Astrocyte (in vitro differentiated cells and primary cell): ENCODE measurements around the gene CD8B2. TPM values are rescaled to one million over a fixed set of nuclear protein-coding genes. Genes with fewer than 3 reads are reported as not detected.

Experiments
- DNase-seq: peaks from one replicate; pipeline ENCODE4 v3.0.0-alpha.2; 2010; ENCODE audit warnings: low read depth
- FAIRE-seq: peaks from 2 replicates; lab custom pipeline; 2011; peaks lifted over from hg19 to GRCh38; lab: Jason Lieb, UNC
- H2AFZ ChIP-seq: 2 replicates; pipeline ENCODE4 v1.6.0; 2012; ENCODE audit warnings: low read depth, low read length, inconsistent platforms
- H3K27ac ChIP-seq: 2 replicates; pipeline ENCODE4 v1.5.1; 2011; ENCODE audit warnings: low read depth, low read length, inconsistent platforms
- H3K27me3 ChIP-seq: 2 replicates; pipeline ENCODE4 v1.6.0; 2011; ENCODE audit warnings: low read length, inconsistent platforms; ENCODE audit not compliant: insufficient read depth
- H3K36me3 ChIP-seq: 2 replicates; pipeline ENCODE4 v1.5.1; 2011; ENCODE audit warnings: low read length, inconsistent platforms; ENCODE audit not compliant: insufficient read depth
- H3K4me1 ChIP-seq: 2 replicates; pipeline ENCODE4 v1.5.1; 2011; ENCODE audit warnings: low read length, inconsistent platforms; ENCODE audit not compliant: insufficient read depth
- H3K4me2 ChIP-seq: 2 replicates; pipeline ENCODE4 v1.6.0; 2012; ENCODE audit warnings: low read length, inconsistent platforms
- H3K4me3 ChIP-seq: 2 replicates; pipeline ENCODE4 v1.5.1; 2011; ENCODE audit warnings: low read depth, mild to moderate bottlenecking, low read length, inconsistent platforms; ENCODE audit not compliant: insufficient read depth
- H3K79me2 ChIP-seq: 2 replicates; pipeline ENCODE4 v1.6.0; 2012; ENCODE audit warnings: mild to moderate bottlenecking, low read length, inconsistent platforms; ENCODE audit not compliant: insufficient read depth
- H3K9ac ChIP-seq: 2 replicates; pipeline ENCODE4 v1.6.0; 2012; ENCODE audit warnings: mild to moderate bottlenecking, low read length, inconsistent platforms
- H3K9me3 ChIP-seq: 2 replicates; pipeline ENCODE4 v1.5.1; 2012; ENCODE audit warnings: low read depth, mild to moderate bottlenecking, low read length, inconsistent platforms; ENCODE audit not compliant: insufficient read depth
- H4K20me1 ChIP-seq: 2 replicates; pipeline ENCODE4 v1.6.0; 2012; ENCODE audit warnings: low read length, inconsistent platforms; ENCODE audit not compliant: insufficient read depth
- H3K27ac Mint-ChIP-seq: one replicate; pipeline ENCODE4 v1.8.0; 2021; ENCODE audit warnings: mild to moderate bottlenecking, mixed read lengths; ENCODE audit not compliant: unreplicated experiment
- H3K27me3 Mint-ChIP-seq: one replicate; pipeline ENCODE4 v1.8.0; 2021; ENCODE audit warnings: low read depth, mixed read lengths; ENCODE audit not compliant: unreplicated experiment
- H3K36me3 Mint-ChIP-seq: one replicate; pipeline ENCODE4 v1.8.0; 2021; ENCODE audit warnings: low read depth, mixed read lengths; ENCODE audit not compliant: unreplicated experiment
- H3K4me1 Mint-ChIP-seq: one replicate; pipeline ENCODE4 v1.8.0; 2021; ENCODE audit warnings: low read depth, mixed read lengths; ENCODE audit not compliant: unreplicated experiment
- H3K4me3 Mint-ChIP-seq: one replicate; pipeline ENCODE4 v1.8.0; 2021; ENCODE audit warnings: mild to moderate bottlenecking, moderate library complexity, mixed read lengths; ENCODE audit not compliant: unreplicated experiment
- H3K9me3 Mint-ChIP-seq: one replicate; pipeline ENCODE4 v1.8.0; 2021; ENCODE audit warnings: mild to moderate bottlenecking, mixed read lengths; ENCODE audit not compliant: unreplicated experiment
- CTCF ChIP-seq: IDR thresholded peaks from 2 replicates; pipeline ENCODE4 v1.5.1; 2011; ENCODE audit warnings: low read depth, mild to moderate bottlenecking, inconsistent platforms, low read length, moderate library complexity; ENCODE audit not compliant: insufficient read depth
- EZH2 ChIP-seq: IDR thresholded peaks from 2 replicates; pipeline ENCODE4 v1.6.1; 2012; ENCODE audit warnings: mild to moderate bottlenecking, low read length, inconsistent platforms; ENCODE audit not compliant: insufficient read depth
- total RNA-seq: library from RNA; stranded (reverse); gene quantifications from 2 replicates; pipeline ENCODE4 v1.2.1, GENCODE V29; 2021

CD8B2 gene
- total RNA-seq, 1 donor from 2014 or later: not detected

DNA sequence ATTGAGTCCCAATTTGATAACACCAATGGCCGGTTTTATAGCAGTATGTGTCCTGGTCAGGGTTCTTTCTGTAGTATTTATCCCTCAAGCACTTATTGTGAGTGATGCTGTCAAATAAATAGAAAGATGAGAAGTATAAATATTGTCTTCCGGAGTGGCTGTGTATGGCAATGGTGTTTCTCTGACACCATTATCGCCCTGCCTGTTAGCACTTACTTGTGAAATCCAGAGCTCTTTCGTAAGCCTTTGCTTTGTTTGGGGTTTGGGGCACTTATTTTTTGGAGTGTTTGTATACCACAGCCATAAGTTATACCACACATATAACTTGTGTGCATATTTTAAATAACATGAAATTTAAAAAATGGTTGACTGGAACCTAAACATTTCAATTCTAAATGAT lies 29.3 kb downstream of the CD8B2 start:
- Histone ChIP-seq H3K79me2 (no peaks in the 10 kb centered on the region), H3K4me2 (no peak overlapping the region), H3K27ac (no peak overlapping the region), H3K27me3 (no peaks in the 10 kb centered on the region), H3K4me1 (no peaks in the 10 kb centered on the region), H2AFZ (no peak overlapping the region), H3K4me3 (no peak overlapping the region), H3K9me3 (no peaks in the 10 kb centered on the region), H4K20me1 (no peaks in the 10 kb centered on the region), H3K36me3 (no peaks in the 10 kb centered on the region), H3K9ac (no peak overlapping the region)
- DNase-seq: no peak
- peaks cover 4% of the 10 kb centered on the region for H3K9me3 Mint-ChIP-seq
- no peak for FAIRE-seq
- H3K4me3 Mint-ChIP-seq: no peak overlapping the region
- peaks cover 5% of the 10 kb centered on the region for H3K27me3 Mint-ChIP-seq
- no peak for TF ChIP-seq EZH2
- no peak for TF ChIP-seq CTCF
- no peaks in the 10 kb centered on the region for H3K4me1 Mint-ChIP-seq
- no peaks in the 10 kb centered on the region for H3K36me3 Mint-ChIP-seq
- no peak overlapping the region for H3K27ac Mint-ChIP-seq

GRCh38 chr2:106516864-106517263 lies 29.7 kb downstream of the CD8B2 start:
- Mint-ChIP-seq H3K36me3 (no peaks in the 10 kb centered on the region), H3K9me3 (peaks cover 4% of the 10 kb centered on the region), H3K27ac (no peak overlapping the region), H3K4me1 (no peaks in the 10 kb centered on the region), H3K27me3 (peaks cover 5% of the 10 kb centered on the region), H3K4me3 (no peak overlapping the region)
- Histone ChIP-seq H3K9ac (no peak overlapping the region), H3K4me1 (no peaks in the 10 kb centered on the region), H3K4me3 (no peak overlapping the region), H3K36me3 (no peaks in the 10 kb centered on the region), H3K27ac (no peak overlapping the region), H3K4me2 (no peak overlapping the region), H3K79me2 (no peaks in the 10 kb centered on the region), H2AFZ (no peak overlapping the region), H3K9me3 (no peaks in the 10 kb centered on the region), H3K27me3 (no peaks in the 10 kb centered on the region), H4K20me1 (no peaks in the 10 kb centered on the region)
- TF ChIP-seq EZH2 (no peak), CTCF (no peak)
- DNase-seq (no peak), FAIRE-seq (no peak)

- no peaks in the 10 kb centered on the region for H3K9me3 ChIP-seq
- no peak overlapping the region for H2AFZ ChIP-seq
- peaks cover 4% of the 10 kb centered on the region for H3K9me3 Mint-ChIP-seq
- no peaks in the 10 kb centered on the region for H3K4me1 ChIP-seq
- H3K9ac ChIP-seq: no peak overlapping the region
- H3K4me1 Mint-ChIP-seq: no peaks in the 10 kb centered on the region
- no peaks in the 10 kb centered on the region for H3K27me3 ChIP-seq
- no peaks in the 10 kb centered on the region for H4K20me1 ChIP-seq
- no peak overlapping the region for H3K4me3 ChIP-seq
- TF ChIP-seq EZH2: no peak
- no peak overlapping the region for H3K4me3 Mint-ChIP-seq
- H3K36me3 ChIP-seq: no peaks in the 10 kb centered on the region
- no peaks in the 10 kb centered on the region for H3K79me2 ChIP-seq
- H3K36me3 Mint-ChIP-seq: no peaks in the 10 kb centered on the region
- no peak overlapping the region for H3K27ac ChIP-seq
- FAIRE-seq (no peak), DNase-seq (no peak)
- H3K4me2 ChIP-seq: no peak overlapping the region
- peaks cover 5% of the 10 kb centered on the region for H3K27me3 Mint-ChIP-seq
- H3K27ac Mint-ChIP-seq: no peak overlapping the region
Measured at GRCh38 chr2:106517329-106517728, 30.2 kb downstream of the CD8B2 start.
